ENCODE data around the gene EIF5A. TPM values are rescaled to one million over a fixed set of nuclear protein-coding genes. Genes with fewer than 3 reads are reported as not detected.
A peak's percentile ranks its signal among the peaks of the same experiment; 100 is the strongest.
"Not testable (repeated sequence)": the region's sequence is repeated elsewhere in the genome, so short reads cannot be mapped to it uniquely, and the experiment has no call there.

EIF5A gene
- total RNA-seq, 2 donors from 2014 or later = 367 to 917 TPM

GRCh38 chr17:7334938-7335538, 27.6 kb downstream of the EIF5A start:
- Histone ChIP-seq H3K9ac (ENCODE audit: low read depth in 2 of 2, low read length in 2 of 2) (no peak overlapping the region), H3K27ac (no peak overlapping the region), H3K4me1 (no peaks in the 10 kb centered on the region), H3K4me3 (no peak overlapping the region), H3K27me3 (no peaks in the 10 kb centered on the region), H3K9me3 (no peaks in the 10 kb centered on the region), H3K36me3 (no peaks in the 10 kb centered on the region)
- no peak for TF ChIP-seq CTCF (IDR thresholded peaks at IDR 0.05)
- intact Hi-C loops (cut with DNase I) = no loop called here
- no peak for DNase-seq

GRCh38 chr17:7335765-7336164, 28.3 kb downstream of the EIF5A start:
- intact Hi-C loops (cut with DNase I); H3K27me3 ChIP-seq; DNase-seq; H3K9ac ChIP-seq (ENCODE audit: low read depth in 2 of 2, low read length in 2 of 2); H3K36me3 ChIP-seq; H3K9me3 ChIP-seq; H3K4me3 ChIP-seq; H3K27ac ChIP-seq; H3K4me1 ChIP-seq: not testable (repeated sequence)

GRCh38 chr17:7336240-7337175, 29.1 kb downstream of the EIF5A start, which contains the start of gene ACAP1:
Gene ACAP1, plus strand, starts transcription at chr17:7336529. Its CDS starts 206 bp downstream, at chr17:7336735.
- H3K9ac ChIP-seq (ENCODE audit: low read depth in 2 of 2, low read length in 2 of 2) = peak within 1 kb of the TSS; percentile 27 to 64
- TF ChIP-seq CTCF (IDR thresholded peaks at IDR 0.05) = no peak
- no peaks in the 10 kb centered on the region for H3K36me3 ChIP-seq
- H3K27ac ChIP-seq = peak within 1 kb of the TSS; percentile 24
- H3K27me3 ChIP-seq = no peaks in the 10 kb centered on the region
- H3K4me1 ChIP-seq = no peaks in the 10 kb centered on the region
- DNase-seq = peak; percentile 65
- intact Hi-C loops (cut with DNase I) = no loop called here
- H3K4me3 ChIP-seq = peak within 1 kb of the TSS; percentile 27
- H3K9me3 ChIP-seq = no peaks in the 10 kb centered on the region

GRCh38 chr17:7337600-7337999, 30.2 kb downstream of the EIF5A start:
- H3K27ac ChIP-seq; H3K36me3 ChIP-seq; H3K4me1 ChIP-seq; DNase-seq; H3K9me3 ChIP-seq; intact Hi-C loops (cut with DNase I); H3K9ac ChIP-seq (ENCODE audit: low read depth in 2 of 2, low read length in 2 of 2); H3K27me3 ChIP-seq: not testable (repeated sequence)
- H3K4me3 ChIP-seq = peak overlapping the region; percentile 27

- no peak for DNase-seq
- Histone ChIP-seq H3K27ac (no peak overlapping the region), H3K9ac (ENCODE audit: low read depth in 2 of 2, low read length in 2 of 2) (no peak overlapping the region), H3K36me3 (no peaks in the 10 kb centered on the region), H3K4me3 (no peak overlapping the region), H3K4me1 (no peaks in the 10 kb centered on the region), H3K9me3 (no peaks in the 10 kb centered on the region), H3K27me3 (no peaks in the 10 kb centered on the region)
- intact Hi-C loops (cut with DNase I) = no loop called here
- TF ChIP-seq CTCF (IDR thresholded peaks at IDR 0.05) = no peak
Observed at GRCh38 chr17:7340179-7340578, 32.8 kb downstream of the EIF5A start.

GRCh38 chr17:7341842-7342241, 34.4 kb downstream of the EIF5A start:
- Histone ChIP-seq H3K27ac (no peak overlapping the region), H3K9me3 (no peaks in the 10 kb centered on the region), H3K4me3 (no peak overlapping the region), H3K36me3 (no peaks in the 10 kb centered on the region), H3K27me3 (no peaks in the 10 kb centered on the region), H3K9ac (ENCODE audit: low read depth in 2 of 2, low read length in 2 of 2) (no peak overlapping the region), H3K4me1 (no peaks in the 10 kb centered on the region)
- no peak for TF ChIP-seq CTCF (IDR thresholded peaks at IDR 0.05)
- no peak for DNase-seq
- intact Hi-C loops (cut with DNase I) = no loop called here

All from colonic mucosa (tissue), 4 donors.